KG1 (cell line): ENCODE results near the gene PSMB5.

ENCODE experiments used
- DNase-seq: peaks from one replicate; lab custom pipeline; 2025; lab: John Stamatoyannopoulos, UW

PSMB5 gene

GRCh38 chr14:23043754-23044153 lies 9.1 kb upstream of the PSMB5 start:
- DNase-seq = no peak

- DNase-seq = no peak
These were observed 8.4 kb upstream of the PSMB5 start for GRCh38 chr14:23043145-23043544.

DNA sequence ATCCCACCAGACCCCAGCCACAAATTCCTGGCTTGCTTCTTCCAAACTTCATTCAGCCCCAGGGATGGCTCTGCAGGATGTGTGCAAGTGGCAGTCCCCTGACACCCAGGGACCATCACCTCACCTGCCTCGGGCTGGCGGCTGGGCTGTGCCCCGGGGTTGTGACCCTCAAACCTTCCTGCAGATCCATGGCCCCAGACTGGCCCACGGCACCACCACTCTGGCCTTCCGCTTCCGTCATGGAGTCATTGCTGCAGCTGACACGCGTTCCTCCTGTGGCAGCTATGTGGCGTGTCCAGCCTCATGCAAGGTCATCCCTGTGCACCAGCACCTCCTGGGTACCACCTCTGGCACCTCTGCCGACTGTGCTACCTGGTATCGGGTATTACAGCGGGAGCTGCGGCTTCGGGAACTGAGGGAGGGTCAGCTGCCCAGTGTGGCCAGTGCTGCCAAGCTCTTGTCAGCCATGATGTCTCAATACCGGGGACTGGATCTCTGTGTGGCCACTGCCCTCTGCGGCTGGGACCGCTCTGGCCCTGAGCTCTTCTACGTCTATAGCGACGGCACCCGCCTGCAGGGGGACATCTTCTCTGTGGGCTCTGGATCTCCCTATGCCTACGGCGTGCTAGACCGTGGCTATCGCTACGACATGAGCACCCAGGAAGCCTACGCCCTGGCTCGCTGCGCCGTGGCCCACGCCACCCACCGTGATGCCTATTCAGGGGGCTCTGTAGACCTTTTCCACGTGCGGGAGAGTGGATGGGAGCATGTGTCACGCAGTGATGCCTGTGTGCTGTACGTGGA lies 7.7 kb upstream of the PSMB5 start, which contains the start of gene PSMB11:
Gene PSMB11, plus strand, starts transcription at position 51 of the 804 bp plus-strand sequence. Its CDS starts 14 bp downstream, at position 65.
- no peak for DNase-seq

DNA sequence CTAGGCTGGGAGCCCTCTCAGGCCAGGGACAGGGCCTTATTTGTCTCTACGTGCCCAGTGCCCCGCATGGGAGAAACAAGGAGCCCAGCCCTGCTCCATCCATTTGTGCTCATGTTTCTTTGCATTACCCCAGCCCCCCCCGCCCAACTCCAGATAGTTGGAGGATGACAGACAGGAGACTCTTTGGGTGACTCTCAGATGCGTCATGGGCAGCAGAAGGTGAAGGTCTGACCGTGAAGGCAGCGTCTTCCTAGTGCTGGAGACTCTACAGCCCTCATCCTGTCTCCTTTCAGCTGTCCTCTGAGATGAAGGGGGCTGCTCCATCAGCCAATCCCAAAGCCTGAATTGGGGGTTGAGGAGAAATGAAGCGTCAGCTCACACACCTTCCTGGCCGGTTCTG lies 7.0 kb upstream of the PSMB5 start:
- DNase-seq = no peak

DNA sequence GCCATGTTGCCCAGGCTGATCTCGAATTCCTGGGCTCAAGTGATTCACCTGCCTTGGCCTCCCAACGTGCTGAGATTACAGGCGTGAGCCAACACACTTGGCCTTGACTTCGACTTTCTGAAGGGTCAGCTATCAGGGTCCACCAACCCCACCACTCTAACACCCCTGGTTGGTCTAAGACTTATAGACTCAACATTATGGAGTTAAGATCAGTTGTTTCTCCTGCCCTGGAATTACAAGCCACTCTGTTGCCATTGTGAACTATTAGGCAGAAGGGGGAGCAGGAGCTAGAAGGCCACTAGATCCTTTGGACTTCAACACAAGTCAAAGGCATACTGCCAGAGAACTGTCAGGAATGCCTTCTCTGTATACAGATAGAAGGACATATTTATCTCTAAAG lies 5.4 kb upstream of the PSMB5 start:
- no peak for DNase-seq

DNA sequence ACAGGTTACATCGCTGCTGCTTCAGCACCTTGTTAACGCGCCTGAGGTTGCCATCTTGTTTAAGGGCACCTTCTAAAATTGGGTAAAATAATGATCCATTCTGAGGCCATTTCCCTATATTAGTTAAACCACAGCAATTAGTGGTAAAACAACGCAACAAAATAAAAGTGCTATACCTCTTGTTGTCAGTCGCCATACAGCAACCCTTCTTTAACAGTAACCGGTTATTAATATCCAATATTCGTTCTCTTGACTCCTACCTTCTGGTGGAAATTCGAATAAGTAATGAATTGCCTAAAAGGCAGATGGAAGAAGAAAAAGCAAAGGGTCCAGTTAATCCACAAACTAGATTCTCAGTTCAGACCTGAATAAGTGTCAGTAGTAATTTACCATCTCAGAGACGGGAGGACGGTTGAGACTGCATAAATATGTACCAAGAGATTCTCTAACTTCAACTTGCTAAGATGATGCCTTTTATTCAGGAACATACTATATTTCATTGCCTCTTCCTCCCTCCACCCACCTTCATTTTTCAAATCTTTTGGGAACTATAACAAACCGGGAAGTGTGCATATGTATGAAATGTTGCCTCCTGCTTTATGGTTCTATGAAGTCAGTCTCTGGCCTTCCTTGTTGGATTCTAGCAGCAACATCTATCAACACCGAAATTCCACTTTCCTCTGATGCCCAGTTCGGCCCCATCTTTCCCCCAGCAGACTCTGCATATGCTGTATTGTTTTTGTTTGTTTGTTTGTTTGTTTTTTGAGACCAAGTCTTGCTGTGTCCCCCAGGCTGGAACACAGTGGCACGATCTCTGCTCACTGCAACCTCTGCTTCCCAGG lies 824 bp upstream of the PSMB5 start:
- DNase-seq = no peak

DNA sequence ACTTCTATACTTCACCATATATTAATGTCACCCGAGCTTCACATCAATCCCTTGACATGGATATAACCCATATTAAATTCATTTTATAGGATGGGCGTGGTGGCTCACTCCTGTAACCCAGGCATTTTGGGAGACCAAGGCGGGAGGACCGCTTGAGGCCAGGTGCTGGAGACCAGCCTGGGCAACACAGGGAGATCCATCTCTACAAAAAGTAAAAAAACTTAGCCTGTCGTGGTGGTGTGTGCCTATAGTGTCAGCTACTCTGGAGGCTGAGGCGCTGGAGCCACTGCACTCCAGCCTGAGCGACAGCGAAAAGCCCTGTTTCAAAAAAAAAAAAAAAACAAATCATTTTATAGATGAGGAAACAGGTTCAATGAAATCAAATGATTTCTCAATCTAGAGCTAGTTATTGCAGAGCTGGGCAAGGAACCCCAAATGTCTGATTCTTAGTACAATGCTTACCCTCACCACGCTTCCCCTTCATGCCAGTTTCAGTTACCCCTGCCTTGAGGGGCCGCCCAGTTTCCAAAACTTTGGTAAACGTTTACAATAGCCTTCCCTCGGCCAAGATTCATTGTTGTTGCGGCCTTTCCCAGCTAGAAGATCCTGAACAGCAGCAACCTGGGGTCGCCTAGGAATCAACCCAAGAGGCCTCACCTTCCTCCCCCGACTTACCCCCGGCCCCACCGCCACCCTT lies 751 bp downstream of the PSMB5 start:
- DNase-seq = no peak

DNA sequence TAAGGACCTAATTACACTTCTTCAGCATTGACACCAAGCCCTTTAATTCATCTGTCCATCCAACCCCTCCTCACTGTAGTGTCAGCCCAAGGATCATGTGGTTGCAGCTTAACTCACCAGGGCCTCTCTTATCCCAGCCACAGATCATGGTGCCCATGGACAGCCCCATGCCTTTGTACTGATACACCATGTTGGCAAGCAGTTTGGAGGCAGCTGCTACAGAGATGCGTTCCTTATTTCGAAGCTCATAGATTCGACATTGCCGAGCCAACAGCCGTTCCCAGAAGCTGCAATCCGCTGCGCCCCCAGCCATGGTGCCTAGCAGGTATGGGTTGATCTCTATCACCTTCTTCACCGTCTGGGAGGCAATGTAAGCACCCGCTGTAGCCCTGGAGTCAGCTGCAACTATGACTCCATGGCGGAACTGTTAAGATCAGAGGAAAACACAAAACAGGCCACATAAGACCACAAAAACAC lies 1.4 kb downstream of the PSMB5 start:
- DNase-seq = no peak

DNA sequence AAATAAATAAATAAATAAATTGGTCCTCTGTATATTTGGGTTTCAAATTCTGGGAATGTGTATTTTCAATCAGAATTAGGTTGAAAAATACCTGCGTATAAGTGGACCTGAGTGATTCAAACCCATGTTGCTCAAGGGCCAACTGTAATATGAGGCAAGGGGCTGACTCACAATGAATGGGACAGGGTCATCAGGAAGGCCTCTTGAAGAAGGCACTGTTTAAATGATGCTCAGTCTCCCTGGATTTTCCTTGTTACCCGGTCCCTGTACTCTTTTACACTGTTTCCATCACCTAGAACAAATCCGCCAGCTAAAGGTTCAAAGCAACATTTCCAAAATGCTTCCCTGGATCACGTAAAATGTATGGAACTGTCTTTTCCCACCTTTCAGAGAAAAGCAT lies 3.8 kb downstream of the PSMB5 start:
- no peak for DNase-seq

- DNase-seq = no peak
These were observed 5.9 kb downstream of the PSMB5 start for GRCh38 chr14:23028799-23029198.

GRCh38 chr14:23025151-23025814 lies 9.4 kb downstream of the PSMB5 start:
- DNase-seq = no peak

DNA sequence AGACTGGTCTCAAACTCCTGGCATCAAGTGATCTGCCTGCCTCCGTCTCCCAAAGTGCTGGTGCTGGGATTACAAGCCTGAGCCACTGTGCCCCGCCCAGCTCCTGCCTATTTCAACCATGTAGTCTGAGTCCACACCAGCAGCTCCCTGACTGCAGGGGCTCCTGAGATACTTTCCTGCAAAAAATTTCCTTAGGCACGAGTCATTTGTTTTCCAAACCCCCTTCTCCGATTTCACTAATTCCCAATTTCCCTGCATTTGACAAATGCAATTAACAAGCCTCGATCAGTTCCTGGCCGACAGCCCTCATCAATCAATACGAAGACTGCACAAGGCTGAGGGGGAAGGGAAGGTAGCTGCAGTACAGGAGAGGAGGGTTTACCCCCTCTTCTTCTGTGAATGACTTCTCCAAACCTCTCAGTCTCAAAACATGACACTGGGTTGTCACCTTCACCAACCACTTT lies 10.1 kb downstream of the PSMB5 start:
- no peak for DNase-seq

- DNase-seq = no peak
These were observed 10.9 kb downstream of the PSMB5 start for GRCh38 chr14:23023795-23024152.

DNA sequence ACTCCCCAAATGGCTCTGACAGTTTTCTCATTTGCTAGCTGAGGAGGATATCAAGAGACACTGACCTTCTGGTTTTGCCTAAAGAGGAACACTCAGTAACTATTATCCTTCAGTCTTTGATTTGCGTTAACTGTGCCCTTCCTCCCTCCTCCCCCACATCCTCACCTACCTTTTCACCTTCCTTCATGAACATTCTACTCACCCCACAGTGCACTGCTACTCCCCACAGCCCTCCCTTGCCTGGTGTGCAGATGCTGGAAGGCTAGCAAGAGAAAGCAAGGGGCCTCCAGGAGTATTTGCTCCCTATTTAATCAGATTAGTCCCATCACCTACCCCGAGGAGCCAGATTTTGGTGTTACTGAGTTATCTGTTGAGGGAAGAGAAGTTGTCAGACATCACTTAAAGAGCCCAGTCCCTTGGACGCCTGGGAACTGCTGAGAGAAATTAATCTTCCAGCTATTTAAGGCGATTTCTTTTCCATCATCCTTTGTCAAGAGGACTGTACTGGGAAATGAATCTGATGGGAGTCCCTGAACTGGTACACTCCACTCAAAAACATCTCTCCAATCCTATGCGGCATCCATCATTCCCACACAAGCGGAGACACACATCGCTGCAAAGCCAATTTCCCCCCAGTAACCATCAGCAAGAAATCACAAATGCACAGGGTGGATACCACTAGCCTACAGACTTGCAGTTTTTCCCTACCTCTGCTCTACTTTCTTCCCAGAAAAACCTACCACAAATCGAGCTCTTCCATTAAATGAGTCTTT lies 11.5 kb downstream of the PSMB5 start:
- no peak for DNase-seq

GRCh38 chr14:23021889-23022442 lies 12.7 kb downstream of the PSMB5 start:
- no peak for DNase-seq

DNA sequence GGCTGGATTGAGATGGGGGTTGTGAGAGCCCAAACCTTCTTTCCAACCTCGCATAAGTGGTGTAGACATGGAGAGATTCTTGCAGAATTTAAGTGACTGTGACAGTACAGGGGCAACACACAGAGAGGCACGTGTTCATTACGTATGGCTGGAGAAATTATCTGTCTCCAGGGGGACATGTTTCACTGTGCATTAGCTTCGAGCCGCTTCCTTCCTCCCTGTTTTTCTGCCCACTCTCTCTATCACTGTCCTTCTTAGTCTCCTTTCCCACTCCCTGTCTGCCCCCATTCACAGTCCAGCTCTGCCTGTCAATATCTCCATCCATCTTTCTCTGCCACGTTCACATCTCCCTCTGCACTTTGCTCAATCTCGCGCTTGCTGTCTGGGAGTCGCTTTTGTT lies 13.3 kb downstream of the PSMB5 start:
- no peak for DNase-seq

DNA sequence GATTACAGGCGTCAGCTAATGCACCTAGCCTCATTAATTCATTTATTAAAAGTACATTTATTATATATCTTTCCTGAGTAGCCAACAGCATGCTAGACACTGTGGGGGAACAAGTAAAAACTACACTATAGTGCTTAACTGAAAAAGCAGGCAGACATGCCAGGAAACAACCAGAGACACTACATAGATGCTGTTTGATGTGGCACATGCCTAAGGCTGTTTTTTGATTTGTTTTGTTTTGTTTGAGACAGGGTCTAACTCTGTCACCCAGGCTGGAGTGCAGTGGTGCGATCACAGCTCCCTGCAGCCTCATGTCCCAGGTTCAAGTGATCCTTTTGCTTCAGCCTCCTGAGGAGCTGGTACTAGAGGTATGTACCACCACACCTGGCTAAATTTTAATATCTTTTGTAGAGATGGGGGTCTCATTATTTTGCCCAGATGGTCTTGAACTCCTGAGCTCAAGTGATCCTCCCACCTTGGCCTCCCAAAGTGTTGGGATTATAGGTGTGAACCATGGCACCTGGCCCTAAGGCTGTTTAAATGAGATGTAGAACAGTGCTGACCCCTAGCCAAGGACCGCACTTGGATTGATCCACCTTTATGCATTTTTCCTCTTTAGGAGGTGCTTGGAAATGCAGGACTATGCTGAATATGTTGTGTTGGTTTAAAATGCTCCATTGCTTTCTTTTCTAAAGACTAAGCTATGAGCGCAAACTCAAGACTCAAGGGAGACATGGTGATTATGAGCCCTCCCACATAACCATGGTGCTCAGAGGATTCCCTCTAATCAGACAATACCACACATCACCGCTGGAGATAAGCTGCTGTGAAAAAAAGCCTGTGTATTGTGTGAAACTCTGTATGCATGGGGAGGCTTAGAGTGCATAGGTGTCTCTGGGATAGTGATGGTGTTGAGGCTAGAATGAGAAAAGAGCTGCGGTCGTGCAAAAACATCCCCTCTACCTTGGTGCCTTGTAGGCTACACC lies 14.3 kb downstream of the PSMB5 start:
- no peak for DNase-seq

- no peak for DNase-seq
These were observed 16.6 kb downstream of the PSMB5 start for GRCh38 chr14:23018107-23018506.

- DNase-seq = no peak
These were observed 17.6 kb downstream of the PSMB5 start for GRCh38 chr14:23017091-23017490.

DNA sequence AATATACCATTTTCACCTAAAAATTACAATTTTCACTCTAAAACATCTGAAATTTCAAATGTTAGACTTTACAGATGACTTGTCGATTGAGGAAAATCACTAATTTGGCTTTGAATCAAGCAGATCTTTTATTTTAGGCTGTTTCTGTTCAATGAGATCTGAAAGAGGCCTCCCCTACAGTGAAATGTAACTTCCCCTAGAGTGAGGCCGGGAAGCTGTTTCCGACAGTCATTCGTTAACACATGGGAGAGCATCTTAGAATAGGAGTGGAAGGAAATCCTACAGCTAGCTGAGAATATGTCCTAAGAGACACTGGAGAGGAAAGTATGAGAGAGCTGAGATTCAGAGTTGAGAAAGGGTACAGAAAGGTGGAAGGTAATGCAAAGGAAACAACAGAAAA lies 19.1 kb downstream of the PSMB5 start:
- no peak for DNase-seq
